Measurements from ENCODE around the gene ATP1A4. TPM values are rescaled to one million over a fixed set of nuclear protein-coding genes. Genes with fewer than 3 reads are reported as not detected.
A peak's percentile ranks its signal among the peaks of the same experiment; 100 is the strongest.

ATP1A4 gene
- total and polyA plus RNA-seq, 7 experiments from 2014 or later = 0.71 TPM; not detected in 6

GRCh38 chr1:160193832-160194736 is 42.7 kb downstream of the ATP1A4 start:
- intact Hi-C loops (cut with micrococcal nuclease) = loop anchor here (1.0 to 5.0 kb wide), 7 partner anchors 25 to 413 kb away; no protein-coding TSS in a partner anchor

GRCh38 chr1:160194737-160195059 is 43.3 kb downstream of the ATP1A4 start:
- H3K9me3 Mint-ChIP-seq = no peaks in the 10 kb centered on the region
- Histone ChIP-seq H3K4me3 (ENCODE audit: low read length) (no peak overlapping the region), H3K36me3 (ENCODE audit: control insufficient read depth in 2 of 3, insufficient read depth in 3 of 3, low read length in 3 of 3) (no peaks in the 10 kb centered on the region), H3K4me1 (ENCODE audit: control insufficient read depth in 2 of 2, insufficient read depth in 2 of 2, low read length in 2 of 2) (no peaks in the 10 kb centered on the region), H3K27me3 (ENCODE audit: control insufficient read depth in 2 of 2, insufficient read depth in 2 of 2, low read length in 2 of 2) (no peaks in the 10 kb centered on the region), H3K9me3 (ENCODE audit: control insufficient read depth in 2 of 3, low read length in 3 of 3) (no peaks in the 10 kb centered on the region), H3K27ac (ENCODE audit: low read depth, low read length) (no peak overlapping the region)
- no peak overlapping the region for H3K27ac Mint-ChIP-seq
- no peak for DNase-seq
- no peak for ATAC-seq
- CTCF ChIA-PET = interaction anchor here (2.2 to 3.0 kb wide), 2 partner anchors 57 to 97 kb away, joined by 6 to 15 read pairs; no protein-coding TSS in a partner anchor
- no peak overlapping the region for H3K4me3 Mint-ChIP-seq
- POLR2A ChIA-PET = no interaction called here
- peaks cover 0 to 2% (median 0%) of the 10 kb centered on the region in 7 donors for H3K4me1 Mint-ChIP-seq
- peaks cover 0 to 2% (median 0%) of the 10 kb centered on the region in 5 donors for H3K27me3 Mint-ChIP-seq
- intact Hi-C loops (cut with micrococcal nuclease) = loop anchor here in 1 of 2 donors (5.0 kb wide), 1 partner anchor 38 kb away; no protein-coding TSS in a partner anchor
- no peaks in the 10 kb centered on the region for H3K36me3 Mint-ChIP-seq

More at GRCh38 chr1:160193832-160194736, 42.7 kb downstream of the ATP1A4 start:
- Histone ChIP-seq H3K9me3 (ENCODE audit: control insufficient read depth in 2 of 3, low read length in 3 of 3) (no peaks in the 10 kb centered on the region), H3K36me3 (ENCODE audit: control insufficient read depth in 2 of 3, insufficient read depth in 3 of 3, low read length in 3 of 3) (no peaks in the 10 kb centered on the region), H3K4me1 (ENCODE audit: control insufficient read depth in 2 of 2, insufficient read depth in 2 of 2, low read length in 2 of 2) (no peaks in the 10 kb centered on the region), H3K27me3 (ENCODE audit: control insufficient read depth in 2 of 2, insufficient read depth in 2 of 2, low read length in 2 of 2) (no peaks in the 10 kb centered on the region), H3K4me3 (ENCODE audit: low read length) (no peak overlapping the region), H3K27ac (ENCODE audit: low read depth, low read length) (no peak overlapping the region)
- DNase-seq = no peak
- peaks cover 0 to 5% (median 0%) of the 10 kb centered on the region in 5 donors for H3K27me3 Mint-ChIP-seq
- H3K4me1 Mint-ChIP-seq = peaks cover 0 to 2% (median 0%) of the 10 kb centered on the region in 7 donors
- CTCF ChIA-PET = interaction anchor here (0.6 to 4.2 kb wide), 15 partner anchors 9 to 185 kb away, joined by 3 to 47 read pairs (median 4); no protein-coding TSS in a partner anchor
- no peaks in the 10 kb centered on the region for H3K36me3 Mint-ChIP-seq
- POLR2A ChIA-PET = no interaction called here
- ATAC-seq = no peak
- H3K27ac Mint-ChIP-seq = no peak overlapping the region
- no peak overlapping the region for H3K4me3 Mint-ChIP-seq
- no peaks in the 10 kb centered on the region for H3K9me3 Mint-ChIP-seq

- H3K36me3 ChIP-seq (ENCODE audit: control insufficient read depth in 2 of 3, insufficient read depth in 3 of 3, low read length in 3 of 3) = no peaks in the 10 kb centered on the region
- no peak overlapping the region for H3K4me3 ChIP-seq (ENCODE audit: low read length)
- Mint-ChIP-seq H3K9me3 (no peaks in the 10 kb centered on the region), H3K27ac (no peak overlapping the region), H3K4me1 (peaks cover 0 to 2% (median 0%) of the 10 kb centered on the region in 7 donors), H3K36me3 (no peaks in the 10 kb centered on the region), H3K27me3 (peaks cover 0 to 2% (median 0%) of the 10 kb centered on the region in 5 donors), H3K4me3 (no peak overlapping the region)
- H3K4me1 ChIP-seq (ENCODE audit: control insufficient read depth in 2 of 2, insufficient read depth in 2 of 2, low read length in 2 of 2) = no peaks in the 10 kb centered on the region
- POLR2A ChIA-PET = interaction anchor here (1.0 kb wide), 1 partner anchor 95 kb away, joined by 3 read pairs; no protein-coding TSS in a partner anchor
- no peak overlapping the region for H3K27ac ChIP-seq (ENCODE audit: low read depth, low read length)
- CTCF ChIA-PET = interaction anchor here (0.9 to 3.0 kb wide), 5 partner anchors 12 to 95 kb away, joined by 3 to 15 read pairs (median 4); no protein-coding TSS in a partner anchor
- ATAC-seq (no peak), DNase-seq (no peak)
- H3K27me3 ChIP-seq (ENCODE audit: control insufficient read depth in 2 of 2, insufficient read depth in 2 of 2, low read length in 2 of 2) = no peaks in the 10 kb centered on the region
- intact Hi-C loops (cut with micrococcal nuclease) = no loop called here
- no peaks in the 10 kb centered on the region for H3K9me3 ChIP-seq (ENCODE audit: control insufficient read depth in 2 of 3, low read length in 3 of 3)
Observed at GRCh38 chr1:160196143-160196542, 44.7 kb downstream of the ATP1A4 start.

- no peaks in the 10 kb centered on the region for H3K9me3 ChIP-seq (ENCODE audit: control insufficient read depth in 2 of 3, low read length in 3 of 3)
- no peaks in the 10 kb centered on the region for H3K27me3 ChIP-seq (ENCODE audit: control insufficient read depth in 2 of 2, insufficient read depth in 2 of 2, low read length in 2 of 2)
- ChIA-PET POLR2A (no interaction called here), CTCF (interaction anchor here (0.6 to 3.0 kb wide), 3 partner anchors 14 to 109 kb away, joined by 3 to 15 read pairs (median 3); no protein-coding TSS in a partner anchor)
- H3K27ac ChIP-seq (ENCODE audit: low read depth, low read length) = no peak overlapping the region
- Mint-ChIP-seq H3K4me1 (peaks cover 0 to 2% (median 0%) of the 10 kb centered on the region in 7 donors), H3K27ac (no peak overlapping the region), H3K4me3 (no peak overlapping the region), H3K9me3 (no peaks in the 10 kb centered on the region), H3K27me3 (peaks cover 0 to 2% (median 0%) of the 10 kb centered on the region in 5 donors), H3K36me3 (no peaks in the 10 kb centered on the region)
- H3K4me3 ChIP-seq (ENCODE audit: low read length) = no peak overlapping the region
- no peaks in the 10 kb centered on the region for H3K4me1 ChIP-seq (ENCODE audit: control insufficient read depth in 2 of 2, insufficient read depth in 2 of 2, low read length in 2 of 2)
- no peak for DNase-seq
- H3K36me3 ChIP-seq (ENCODE audit: control insufficient read depth in 2 of 3, insufficient read depth in 3 of 3, low read length in 3 of 3) = no peaks in the 10 kb centered on the region
- intact Hi-C loops (cut with micrococcal nuclease) = no loop called here
- no peak for ATAC-seq
Observed at GRCh38 chr1:160197231-160197630, 45.8 kb downstream of the ATP1A4 start.

GRCh38 chr1:160200786-160201185 is 49.4 kb downstream of the ATP1A4 start:
- Mint-ChIP-seq H3K27me3 (no peaks in the 10 kb centered on the region), H3K9me3 (peaks cover 0 to 1% (median 0%) of the 10 kb centered on the region in 11 donors), H3K4me1 (peaks cover 0 to 14% (median 11%) of the 10 kb centered on the region in 7 donors), H3K27ac (no peak overlapping the region), H3K36me3 (no peaks in the 10 kb centered on the region), H3K4me3 (no peak overlapping the region)
- Histone ChIP-seq H3K9me3 (ENCODE audit: control insufficient read depth in 2 of 3, low read length in 3 of 3) (no peaks in the 10 kb centered on the region), H3K27ac (ENCODE audit: low read depth, low read length) (no peak overlapping the region), H3K4me1 (ENCODE audit: control insufficient read depth in 2 of 2, insufficient read depth in 2 of 2, low read length in 2 of 2) (peaks cover 4 to 10% of the 10 kb centered on the region in 2 donors), H3K27me3 (ENCODE audit: control insufficient read depth in 2 of 2, insufficient read depth in 2 of 2, low read length in 2 of 2) (no peaks in the 10 kb centered on the region), H3K4me3 (ENCODE audit: low read length) (no peak overlapping the region), H3K36me3 (ENCODE audit: control insufficient read depth in 2 of 3, insufficient read depth in 3 of 3, low read length in 3 of 3) (no peaks in the 10 kb centered on the region)
- ChIA-PET POLR2A (no interaction called here), CTCF (interaction anchor here (1.0 kb wide), 1 partner anchor 51 kb away, joined by 3 read pairs; no protein-coding TSS in a partner anchor)
- no peak for ATAC-seq
- no peak for DNase-seq
- intact Hi-C loops (cut with micrococcal nuclease) = no loop called here

- ChIA-PET POLR2A (interaction anchor here (1.0 to 2.8 kb wide), 3 partner anchors 13 to 80 kb away, joined by 3 to 11 read pairs (median 7); partner anchors contain the start of genes DCAF8 and PEX19), CTCF (interaction anchor here (1.2 kb wide), 1 partner anchor 47 kb away, joined by 5 read pairs; no protein-coding TSS in a partner anchor)
- Mint-ChIP-seq H3K36me3 (peaks cover 0 to 2% (median 0%) of the 10 kb centered on the region in 5 donors), H3K9me3 (peaks cover 0 to 1% (median 0%) of the 10 kb centered on the region in 11 donors), H3K4me3 (peak overlapping the region; percentile 72 to 94 (median 86)), H3K27ac (peak overlapping the region; percentile 62 to 89 (median 82)), H3K27me3 (no peaks in the 10 kb centered on the region), H3K4me1 (peaks cover 24 to 42% (median 37%) of the 10 kb centered on the region in 7 donors)
- Histone ChIP-seq H3K4me1 (ENCODE audit: control insufficient read depth in 2 of 2, insufficient read depth in 2 of 2, low read length in 2 of 2) (peaks cover 9 to 16% of the 10 kb centered on the region in 2 donors), H3K4me3 (ENCODE audit: low read length) (peak overlapping the region; percentile 42), H3K27me3 (ENCODE audit: control insufficient read depth in 2 of 2, insufficient read depth in 2 of 2, low read length in 2 of 2) (no peaks in the 10 kb centered on the region), H3K9me3 (ENCODE audit: control insufficient read depth in 2 of 3, low read length in 3 of 3) (no peaks in the 10 kb centered on the region), H3K27ac (ENCODE audit: low read depth, low read length) (no peak overlapping the region), H3K36me3 (ENCODE audit: control insufficient read depth in 2 of 3, insufficient read depth in 3 of 3, low read length in 3 of 3) (peaks cover 0 to 3% (median 0%) of the 10 kb centered on the region in 3 experiments)
- DNase-seq = no peak
- intact Hi-C loops (cut with micrococcal nuclease) = loop anchor here (1.0 to 5.0 kb wide), 3 partner anchors 57 to 106 kb away; partner anchors contain the start of genes IGSF8 (in 2 of the 2) and PEX19 (in 1 of the 2)
- peak; percentile 69 for ATAC-seq
Observed at GRCh38 chr1:160204526-160205241, 53.3 kb downstream of the ATP1A4 start.

All from naive thymus-derived CD4-positive, alpha-beta T cell (primary cell).